GM18511 (cell line): Measurements from ENCODE around the gene OCIAD1.
"Not testable (repeated sequence)": the region's sequence is repeated elsewhere in the genome, so short reads cannot be mapped to it uniquely, and the experiment has no call there.

ENCODE experiments used
- ATAC-seq: cut with Tn5 transposase; IDR thresholded peaks from one replicate; pipeline ENCODE4 v1.9.1; 2021; ENCODE audit warnings: mild to moderate bottlenecking, moderate library complexity; ENCODE audit not compliant: unreplicated experiment

Gene OCIAD1

DNA sequence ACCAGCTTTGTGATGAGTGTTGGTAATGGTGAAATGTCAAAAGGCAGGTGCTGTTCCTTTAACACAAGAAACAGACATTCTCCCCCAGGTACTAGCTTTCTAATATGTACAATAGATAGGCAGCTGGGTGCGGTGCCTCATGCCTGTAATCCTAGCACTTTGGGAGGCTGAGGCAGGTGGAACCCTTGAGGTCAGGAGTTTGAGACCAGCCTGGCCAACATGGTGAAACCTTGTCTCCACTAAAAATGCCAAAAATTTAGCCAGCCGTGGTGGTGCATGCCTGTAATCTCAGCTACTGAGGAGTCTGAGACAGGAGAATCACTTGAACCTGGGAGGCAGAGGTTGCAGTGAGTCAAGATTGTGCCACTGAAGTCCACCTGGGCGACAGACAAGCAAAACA is 50.8 kb downstream of the OCIAD1 start:
- ATAC-seq: not testable (repeated sequence)

GRCh38 chr4:48889750-48890149 is 58.9 kb downstream of the OCIAD1 start:
- ATAC-seq: not testable (repeated sequence)

DNA sequence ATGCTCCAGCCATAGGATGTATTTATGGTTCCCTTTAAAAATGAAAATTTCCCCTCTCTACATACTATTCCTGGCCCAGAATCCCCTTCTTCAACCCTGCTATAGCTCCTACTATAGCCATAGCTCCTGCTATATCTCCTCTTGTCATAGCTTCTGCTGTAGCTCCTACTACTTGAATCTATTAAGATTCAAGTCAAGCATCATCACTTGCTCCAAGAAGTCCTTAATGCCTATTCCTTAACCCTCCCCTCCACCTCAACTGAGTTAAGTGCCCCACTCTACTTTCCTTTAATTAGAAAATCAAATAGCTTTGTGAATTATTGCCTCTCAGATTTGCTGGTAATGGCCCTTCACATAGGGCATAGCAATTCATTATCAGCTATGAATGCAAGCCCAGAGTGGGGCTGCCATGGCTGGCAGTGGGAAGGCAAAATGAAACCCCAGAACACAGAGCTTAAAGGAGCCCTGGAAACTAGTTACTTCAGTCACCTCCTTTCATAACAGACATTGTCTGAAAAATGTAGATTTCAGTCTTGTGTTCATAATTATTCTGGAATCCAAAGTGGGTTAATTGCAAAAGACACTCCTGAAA is 60.2 kb downstream of the OCIAD1 start:
- ATAC-seq: no peak

DNA sequence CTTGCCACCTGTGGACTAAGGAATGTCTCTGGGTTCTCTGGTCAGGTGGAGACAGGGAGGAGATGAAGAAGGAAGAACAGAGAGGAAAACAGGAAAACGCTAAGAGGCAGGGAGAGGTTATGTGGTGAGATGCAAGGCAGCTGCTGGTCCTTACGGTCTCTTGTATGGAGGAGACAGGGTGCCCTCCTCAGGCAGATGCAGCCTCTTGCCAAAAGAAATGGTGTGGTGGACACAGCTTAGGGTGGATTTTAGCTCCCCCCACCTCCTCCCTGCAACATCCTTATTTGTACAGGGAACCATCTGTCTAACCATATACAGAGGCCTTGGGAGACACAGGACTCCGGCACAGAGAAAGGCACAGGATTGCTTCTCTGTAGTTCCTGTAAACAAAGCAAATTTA is 66.0 kb downstream of the OCIAD1 start:
- ATAC-seq: no peak

DNA sequence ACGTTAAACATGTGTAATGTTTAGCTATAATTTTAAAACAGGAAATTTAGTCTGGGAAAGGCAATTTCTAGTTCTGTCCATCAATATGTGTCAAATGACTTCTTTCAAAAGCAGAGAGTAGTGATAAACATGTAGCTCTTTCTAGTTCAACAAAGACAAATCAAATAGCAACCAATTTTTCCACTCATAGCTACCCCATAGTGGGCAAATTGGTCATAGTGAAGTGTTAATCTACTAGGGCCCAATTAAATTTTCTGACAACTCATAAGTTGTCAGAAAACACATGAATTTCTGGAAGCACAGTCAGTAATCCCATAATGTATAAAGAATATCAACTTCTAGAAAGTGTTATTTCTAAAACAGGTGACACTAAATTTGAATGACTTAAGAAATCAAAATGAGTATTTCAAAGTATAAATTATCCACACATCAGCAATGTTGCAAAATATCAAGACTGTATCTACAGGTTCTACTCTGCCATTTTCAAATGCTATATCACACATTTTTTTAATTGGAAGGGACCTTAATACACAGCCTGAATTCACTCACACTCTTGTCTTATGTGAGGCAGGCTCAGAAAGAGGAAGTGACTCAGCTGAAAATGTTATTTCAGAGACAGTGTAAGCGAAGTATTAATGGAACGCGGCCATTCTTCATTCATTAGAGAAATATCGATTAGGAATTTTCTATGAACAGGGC is 68.0 kb downstream of the OCIAD1 start:
- ATAC-seq: peak; percentile 95

DNA sequence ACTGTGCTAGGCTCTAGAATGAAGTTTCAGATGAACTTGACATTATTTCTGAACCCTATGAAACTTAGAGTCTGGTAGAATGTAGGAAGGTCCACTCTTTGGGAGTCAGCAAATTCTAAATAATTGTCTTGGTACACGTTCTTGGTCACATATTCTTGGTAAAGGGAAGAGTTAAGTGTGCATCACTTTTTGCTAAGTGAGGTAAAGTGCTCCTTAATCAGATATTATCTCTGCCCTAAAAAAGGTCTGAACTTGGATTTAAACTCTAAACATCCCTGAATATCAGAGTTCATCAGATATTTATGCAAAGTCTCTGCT is 68.5 kb downstream of the OCIAD1 start:
- peak; percentile 31 for ATAC-seq

DNA sequence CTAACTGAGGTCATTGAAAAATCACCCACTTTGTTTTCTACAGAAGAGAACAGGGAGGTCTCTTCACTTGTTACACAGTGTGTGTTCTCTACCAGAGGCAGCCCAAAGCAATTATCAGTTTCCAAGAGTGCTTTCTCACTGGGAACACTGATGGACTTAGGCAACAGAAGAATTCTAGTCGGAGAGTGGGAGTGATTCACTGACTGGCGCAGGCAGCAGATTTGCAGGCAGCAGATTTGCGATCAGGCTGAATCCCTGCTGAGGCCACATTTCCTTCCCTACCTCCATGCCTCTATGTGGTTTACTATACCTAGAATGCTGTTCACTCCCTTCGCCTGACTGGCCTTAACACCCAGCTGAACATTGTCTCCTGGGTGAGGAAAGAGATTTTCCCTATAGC is 69.1 kb downstream of the OCIAD1 start:
- no peak for ATAC-seq

DNA sequence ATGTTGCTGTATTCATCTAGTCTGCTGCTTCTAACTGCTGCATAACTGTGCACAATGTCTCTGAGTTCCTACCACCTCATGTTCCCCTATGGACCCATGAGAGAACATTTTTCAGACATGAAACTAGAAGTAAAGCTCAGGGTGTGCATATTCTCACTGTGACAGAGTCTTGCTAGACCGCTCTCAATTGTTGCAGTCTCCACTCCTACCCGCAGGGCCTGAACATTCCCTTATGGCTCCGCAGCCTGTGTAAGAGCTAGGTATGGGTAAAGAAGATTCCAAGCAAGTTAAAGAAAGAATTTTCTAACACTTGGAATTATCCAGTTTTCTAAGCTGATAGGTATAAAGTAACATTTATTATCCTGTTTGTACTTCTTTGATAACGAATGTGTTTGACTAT is 70.3 kb downstream of the OCIAD1 start:
- no peak for ATAC-seq

- ATAC-seq: no peak
Measured at GRCh38 chr4:48902266-48902665, 71.4 kb downstream of the OCIAD1 start.

DNA sequence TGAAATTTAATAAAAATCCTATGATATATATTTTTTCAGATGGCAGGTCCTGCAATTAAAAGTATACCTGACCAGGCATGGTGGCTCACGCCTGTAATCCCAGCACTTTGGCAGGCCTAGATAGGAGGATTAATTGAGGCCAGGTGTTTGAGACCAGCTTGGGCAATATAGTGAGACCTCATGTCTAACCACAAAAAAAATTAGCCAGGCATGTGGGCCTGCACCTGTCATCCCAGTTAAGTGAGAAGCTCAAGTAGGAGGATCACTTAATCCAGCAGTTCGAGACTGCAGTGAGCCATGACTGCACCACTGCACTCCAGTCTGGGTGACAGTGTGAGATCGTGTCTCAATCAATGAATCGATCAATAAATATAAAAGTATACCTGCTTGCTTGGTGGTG is 73.2 kb downstream of the OCIAD1 start:
- no peak for ATAC-seq

DNA sequence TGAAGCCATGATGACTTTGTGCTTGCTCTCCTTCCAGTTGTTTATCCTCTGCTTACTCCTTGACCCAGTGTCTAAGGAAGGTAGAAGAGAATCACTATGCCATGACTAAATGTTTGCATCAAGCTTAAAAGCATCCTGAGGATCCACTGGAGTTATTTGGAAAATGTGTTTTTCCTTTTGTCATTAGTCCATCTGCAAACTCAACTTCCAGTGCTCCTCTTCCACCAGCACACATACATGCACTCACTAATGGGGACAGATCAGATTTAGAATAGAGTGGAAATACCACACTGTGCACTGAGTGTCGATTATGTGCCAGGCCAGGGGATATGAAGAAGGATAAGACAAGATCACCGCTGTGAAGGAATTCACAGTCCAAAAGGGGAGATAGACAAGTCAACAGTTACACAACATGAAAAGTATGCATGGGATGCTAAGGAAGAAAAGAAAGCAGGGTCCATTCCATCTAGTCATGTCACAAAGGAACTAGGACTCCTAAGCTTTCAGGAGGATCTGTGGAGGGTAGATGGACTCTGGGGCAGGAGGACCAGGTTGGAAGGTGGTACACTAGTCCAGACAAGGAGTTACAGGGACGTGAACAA is 73.8 kb downstream of the OCIAD1 start:
- ATAC-seq: no peak

DNA sequence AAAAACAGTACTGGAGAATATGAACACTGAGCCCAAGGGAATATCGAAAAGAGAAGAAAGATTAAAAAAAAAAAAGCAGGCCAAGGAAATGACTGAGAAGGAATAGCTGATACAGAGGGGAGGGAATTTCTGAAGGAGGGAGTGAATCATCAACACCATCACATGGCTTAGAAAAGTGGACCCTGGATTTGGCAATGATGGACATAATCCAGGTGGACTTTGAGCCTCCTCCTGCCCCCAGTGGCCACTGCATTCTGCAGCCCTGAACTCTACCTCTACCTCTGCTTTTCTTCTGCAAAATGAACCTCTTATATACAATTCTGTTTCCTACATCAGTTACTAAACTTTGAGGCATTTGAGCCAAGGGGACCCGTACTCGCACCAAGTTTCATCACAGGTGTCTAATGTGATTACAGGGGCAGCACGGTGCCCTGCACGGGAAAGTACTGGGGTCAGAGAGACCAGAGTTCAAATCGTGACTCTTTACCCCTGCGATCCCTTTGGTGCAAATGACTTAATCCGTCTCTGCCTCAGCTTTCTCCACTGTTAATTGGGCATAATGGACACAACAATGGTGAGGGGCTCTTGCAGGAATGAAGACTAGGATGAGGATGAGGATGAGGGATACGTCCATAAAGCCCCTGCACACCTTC is 74.6 kb downstream of the OCIAD1 start:
- ATAC-seq: no peak

DNA sequence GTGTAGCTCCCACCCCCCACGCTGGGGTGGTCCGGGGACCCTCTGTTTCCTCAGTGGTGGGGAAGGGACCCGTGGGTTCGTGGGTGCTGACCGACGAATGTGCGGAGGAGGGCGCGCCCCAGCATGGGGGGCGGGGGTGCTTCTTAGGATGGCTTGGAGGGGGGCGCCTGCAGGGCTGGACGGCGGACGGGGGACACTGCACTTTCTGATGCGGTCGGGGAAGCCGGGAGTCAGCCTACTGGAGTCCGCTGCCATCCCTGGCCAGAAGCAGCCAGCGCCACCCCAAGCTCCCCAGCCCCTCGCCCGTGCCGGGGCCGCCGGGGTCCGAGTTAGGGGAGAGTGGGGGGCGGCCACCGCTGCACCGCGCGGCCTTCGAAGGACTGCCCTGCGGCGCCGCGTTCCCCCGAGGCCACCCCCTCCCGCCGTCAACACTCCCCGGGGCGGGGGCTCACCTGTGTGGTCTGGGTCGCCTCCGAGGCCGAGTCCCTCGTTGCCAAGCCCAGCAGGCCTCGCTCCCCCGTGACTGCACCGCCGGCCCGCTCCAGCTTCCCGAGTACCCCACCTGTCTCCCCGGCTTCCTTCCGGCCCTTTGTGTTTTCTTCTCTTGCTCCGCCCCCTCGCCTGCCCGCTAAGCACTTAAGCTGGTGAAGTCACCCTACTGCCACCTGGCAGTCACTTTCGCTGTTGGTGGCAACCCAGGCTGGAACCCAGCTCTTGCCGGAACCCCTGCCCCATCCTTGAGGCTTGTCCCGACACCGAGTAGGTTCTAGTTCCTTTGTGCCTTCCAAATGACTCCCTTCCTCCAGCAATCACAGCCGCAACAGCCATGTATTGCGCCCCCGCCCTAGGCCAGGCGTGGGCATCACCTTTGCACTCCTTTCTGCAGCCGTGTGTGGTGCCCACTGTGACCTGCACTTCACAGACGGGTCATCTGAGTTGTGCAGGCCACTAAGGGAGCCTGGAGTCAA is 75.6 kb downstream of the OCIAD1 start, which contains the start of gene OCIAD2:
TSS of gene OCIAD2 (minus strand) at position 569 of the 968 bp plus-strand sequence. CDS start 2,225 bp downstream, outside the sequence.
- ATAC-seq: peak; percentile 96

DNA sequence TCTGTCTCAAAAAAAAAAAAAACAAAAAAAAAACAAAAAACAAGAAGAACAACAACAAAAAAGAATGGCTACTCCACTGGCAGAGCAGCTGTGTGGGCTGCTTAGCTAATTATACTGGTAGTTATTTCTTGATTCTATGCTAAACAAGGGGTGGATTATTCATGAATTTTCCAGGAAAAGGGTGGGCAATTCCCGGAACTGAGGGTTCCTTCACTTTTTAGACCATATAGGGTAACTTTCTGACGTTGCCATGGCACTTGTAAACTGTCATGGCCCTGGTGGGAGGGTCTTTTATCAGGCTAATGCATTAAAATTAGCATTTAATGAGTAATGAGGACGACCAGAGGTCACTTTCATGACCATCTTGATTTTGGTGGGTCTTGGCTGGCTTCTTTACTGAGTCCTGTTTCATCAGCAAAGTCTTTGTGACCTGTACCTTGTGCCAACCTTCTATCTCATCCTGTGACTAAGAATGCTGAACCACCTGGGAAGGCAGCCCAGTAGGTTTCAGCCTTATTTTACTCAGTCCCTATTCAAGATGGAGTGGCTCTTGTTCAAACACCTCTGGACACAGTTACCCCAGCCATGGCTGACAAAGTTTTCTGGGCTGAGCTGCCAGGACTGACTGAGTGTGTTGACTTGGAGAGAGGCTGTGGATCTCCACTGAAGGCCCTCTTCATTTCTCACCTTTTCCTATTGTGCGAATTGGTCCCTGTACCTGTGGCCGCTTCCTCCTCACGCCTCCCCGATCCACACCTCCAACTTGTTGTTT is 77.0 kb downstream of the OCIAD1 start:
- ATAC-seq: no peak

DNA sequence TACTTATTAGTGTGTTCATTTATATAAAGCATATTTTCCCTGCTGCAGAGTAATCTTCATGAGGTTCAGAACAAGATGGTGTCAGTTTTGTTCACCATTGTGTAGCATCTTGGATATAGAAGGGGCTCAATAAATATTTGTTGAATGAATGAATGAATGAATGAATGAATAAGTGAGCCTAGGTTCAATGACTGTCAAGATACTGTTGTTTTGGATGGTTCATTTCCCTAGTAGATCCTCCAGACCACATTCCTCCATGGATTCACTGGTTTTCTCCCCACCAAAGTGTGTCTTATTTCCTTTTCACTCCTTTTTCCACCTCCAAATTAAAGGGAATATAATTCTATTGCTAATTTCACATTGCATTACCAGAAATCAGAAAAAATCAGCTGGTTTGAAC is 77.8 kb downstream of the OCIAD1 start:
- ATAC-seq: no peak

GRCh38 chr4:48909697-48910096 is 78.8 kb downstream of the OCIAD1 start:
- ATAC-seq: peak; percentile 25

DNA sequence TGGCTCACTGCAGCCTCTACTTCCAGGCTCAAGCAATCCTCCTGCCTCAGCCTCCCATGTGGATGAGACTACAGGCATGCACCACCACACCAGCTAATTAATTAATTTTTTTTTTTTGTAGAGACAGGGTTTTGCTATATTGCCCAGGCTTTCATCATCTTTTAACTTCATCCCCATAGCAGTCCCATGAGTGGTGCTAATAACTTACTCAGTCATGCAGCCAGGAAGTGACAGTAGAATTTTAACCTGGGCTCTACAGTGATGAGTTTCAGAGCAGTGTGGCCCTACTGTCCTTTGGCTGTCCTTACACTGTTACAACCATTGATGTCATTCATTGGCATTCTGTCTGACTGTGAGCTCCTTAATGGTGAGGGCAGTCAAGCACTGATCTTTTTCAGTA is 79.6 kb downstream of the OCIAD1 start:
- no peak for ATAC-seq
